ENCODE measurements around the gene SNW1.

- TF ChIP-seq POLR2AphosphoS5 (IDR thresholded peaks at IDR 0.05) (no peak), CTCF (IDR thresholded peaks at IDR 0.05) (no peak)
Measured at GRCh38 chr14:77709412-77709811, 51.5 kb downstream of the SNW1 start.
